ES-I3 (cell line): ENCODE measurements around the gene FER.
"Not testable (repeated sequence)": the region's sequence is repeated elsewhere in the genome, so short reads cannot be mapped to it uniquely, and the experiment has no call there.

Experiments used
- H3K36me3 ChIP-seq: 2 replicates; pipeline ENCODE4 v1.6.1; 2013; ENCODE audit warnings: mild to moderate bottlenecking, low read length, control low read depth, moderate library complexity; ENCODE audit not compliant: insufficient read depth
- H3K4me1 ChIP-seq: 2 replicates; pipeline ENCODE4 v1.6.1; 2013; ENCODE audit warnings: mild to moderate bottlenecking, control low read depth, low read length; ENCODE audit not compliant: insufficient read depth
- H3K9ac ChIP-seq: 2 replicates; pipeline ENCODE4 v1.6.1; 2013; ENCODE audit warnings: low read depth, mild to moderate bottlenecking, low read length, moderate library complexity
- H3K9me3 ChIP-seq: 2 replicates; pipeline ENCODE4 v1.6.1; 2013; ENCODE audit warnings: mild to moderate bottlenecking, low read length, moderate library complexity; ENCODE audit not compliant: control insufficient read depth, insufficient read depth

FER gene

GRCh38 chr5:108950276-108950675, 202.6 kb downstream of the FER start:
- peaks cover 13% of the 10 kb centered on the region; the same call in 1 of the 2 replicates for H3K4me1 ChIP-seq
- no peaks in the 10 kb centered on the region for H3K36me3 ChIP-seq
- H3K9ac ChIP-seq: no peak overlapping the region
- no peaks in the 10 kb centered on the region for H3K9me3 ChIP-seq

- Histone ChIP-seq H3K36me3 (no peaks in the 10 kb centered on the region), H3K9me3 (no peaks in the 10 kb centered on the region), H3K9ac (no peak overlapping the region), H3K4me1 (no peaks in the 10 kb centered on the region)
Observed at GRCh38 chr5:108953940-108954339, 206.2 kb downstream of the FER start.

GRCh38 chr5:108957333-108957732, 209.6 kb downstream of the FER start:
- no peaks in the 10 kb centered on the region for H3K9me3 ChIP-seq
- H3K4me1 ChIP-seq: no peaks in the 10 kb centered on the region
- H3K9ac ChIP-seq: no peak overlapping the region
- H3K36me3 ChIP-seq: no peaks in the 10 kb centered on the region

- Histone ChIP-seq H3K9me3 (peaks cover 6% of the 10 kb centered on the region; the same call in 1 of the 2 replicates), H3K36me3 (no peaks in the 10 kb centered on the region), H3K4me1 (no peaks in the 10 kb centered on the region), H3K9ac (no peak overlapping the region)
Observed at GRCh38 chr5:108966910-108967309, 219.2 kb downstream of the FER start.

- no peak overlapping the region for H3K9ac ChIP-seq
- H3K36me3 ChIP-seq: no peaks in the 10 kb centered on the region
- no peaks in the 10 kb centered on the region for H3K9me3 ChIP-seq
- no peaks in the 10 kb centered on the region for H3K4me1 ChIP-seq
Observed at GRCh38 chr5:108974594-108974993, 226.9 kb downstream of the FER start.

- no peaks in the 10 kb centered on the region for H3K4me1 ChIP-seq
- H3K36me3 ChIP-seq: no peaks in the 10 kb centered on the region
Observed at GRCh38 chr5:108975697-108976096, 228.0 kb downstream of the FER start.

GRCh38 chr5:108983461-108984092, 235.9 kb downstream of the FER start:
- no peak overlapping the region for H3K9ac ChIP-seq
- no peaks in the 10 kb centered on the region for H3K4me1 ChIP-seq
- H3K36me3 ChIP-seq: no peaks in the 10 kb centered on the region
- no peaks in the 10 kb centered on the region for H3K9me3 ChIP-seq

More at GRCh38 chr5:108975697-108976096, 228.0 kb downstream of the FER start:
- no peak overlapping the region for H3K9ac ChIP-seq
- no peaks in the 10 kb centered on the region for H3K9me3 ChIP-seq

- no peak overlapping the region for H3K9ac ChIP-seq
- no peaks in the 10 kb centered on the region for H3K36me3 ChIP-seq
- H3K9me3 ChIP-seq: 0 out of 2 replicates have a peak, but pooled peaks cover 5% of the 10 kb centered on the region
- no peaks in the 10 kb centered on the region for H3K4me1 ChIP-seq
Observed at GRCh38 chr5:108989761-108990392, 242.2 kb downstream of the FER start.

GRCh38 chr5:108992396-108993085, 244.8 kb downstream of the FER start:
- H3K4me1 ChIP-seq, H3K36me3 ChIP-seq, H3K9me3 ChIP-seq: not testable (repeated sequence)

GRCh38 chr5:108993440-108993839, 245.7 kb downstream of the FER start:
- not testable (repeated sequence) for H3K4me1 ChIP-seq, H3K9ac ChIP-seq, H3K36me3 ChIP-seq, H3K9me3 ChIP-seq

More at GRCh38 chr5:108992396-108993085, 244.8 kb downstream of the FER start:
- not testable (repeated sequence) for H3K9ac ChIP-seq

- Histone ChIP-seq H3K9ac (no peak overlapping the region), H3K36me3 (no peaks in the 10 kb centered on the region), H3K9me3 (0 out of 2 replicates have a peak, but pooled peaks cover 5% of the 10 kb centered on the region), H3K4me1 (no peaks in the 10 kb centered on the region)
Observed at GRCh38 chr5:108997720-108998119, 250.0 kb downstream of the FER start.

GRCh38 chr5:108998216-108998615, 250.5 kb downstream of the FER start:
- Histone ChIP-seq H3K4me1 (no peaks in the 10 kb centered on the region), H3K9me3 (0 out of 2 replicates have a peak, but pooled peaks cover 5% of the 10 kb centered on the region), H3K9ac (no peak overlapping the region), H3K36me3 (no peaks in the 10 kb centered on the region)

- H3K36me3 ChIP-seq: no peaks in the 10 kb centered on the region
- no peaks in the 10 kb centered on the region for H3K4me1 ChIP-seq
- H3K9ac ChIP-seq: no peak overlapping the region
- no peaks in the 10 kb centered on the region for H3K9me3 ChIP-seq
Observed at GRCh38 chr5:109003928-109004327, 256.2 kb downstream of the FER start.

- H3K9me3 ChIP-seq: no peaks in the 10 kb centered on the region
- no peaks in the 10 kb centered on the region for H3K36me3 ChIP-seq
- H3K4me1 ChIP-seq: no peaks in the 10 kb centered on the region
- H3K9ac ChIP-seq: no peak overlapping the region
Observed at GRCh38 chr5:109005297-109006009, 257.8 kb downstream of the FER start.
